HepG2 (cell line): ENCODE measurements around the gene EIF5. TPM values are rescaled to one million over a fixed set of nuclear protein-coding genes. Genes with fewer than 3 reads are reported as not detected.

Experiments used
- ATAC-seq: fragments of 200-7000 bp; cut with Tn5 transposase; 3 replicates; pipeline ENCODE4 v1.9.1; 2020; ENCODE audit warnings: mild to moderate bottlenecking, moderate library complexity
- BruUV-seq: library from RNA; stranded (reverse); fragments of 400-500 nt; replicated peaks from 2 replicates; lab custom pipeline; 2021; lab: Mats Ljungman, UMichigan
- CTCF ChIA-PET: fragments of 300-600 bp; formaldehyde crosslinking; extraction: SDS; loops from one replicate; lab custom pipeline; 2021; ENCODE audit warnings: low total read pairs, inconsistent platforms, low intra/inter-chr PET ratio; lab: Yijun Ruan, JAX
- POLR2A ChIA-PET: fragments of 350-600 bp; sonication (Branson Sonifier 250); formaldehyde crosslinking; loops from one replicate; lab custom pipeline; 2020; ENCODE audit warnings: antibody characterized with exemption, inconsistent platforms; lab: Yijun Ruan, JAX
- DNase-seq: peaks from one replicate; pipeline ENCODE4 v3.0.0-alpha.2; 2015; ENCODE audit warnings: low spot score
- FAIRE-seq: peaks from 3 replicates; lab custom pipeline; 2011; peaks lifted over from hg19 to GRCh38; lab: Jason Lieb, UNC
- H2AFZ ChIP-seq: one replicate; pipeline ENCODE4 v1.6.1; 2011; ENCODE audit warnings: low read length, inconsistent platforms
- H3K27ac ChIP-seq: fragments of 300-600 bp; 3 replicates; pipeline ENCODE4 v1.8.0; 2011; ENCODE audit warnings: mixed run types, mild to moderate bottlenecking, mixed read lengths, low read length, inconsistent platforms; ENCODE audit not compliant: insufficient read depth; ENCODE audit errors: extremely low read length
- H3K27me3 ChIP-seq, 2 experiments: fragments of 200-600 bp in 1 of 2; 2 replicates in 1 of 2; 3 replicates in 1 of 2; pipeline versions ENCODE4 v1.6.0 to v1.8.0; 2011; ENCODE audit warnings: low read length in 2 of 2, mild to moderate bottlenecking in 2 of 2, moderate library complexity in 2 of 2, inconsistent platforms in 1 of 2; ENCODE audit not compliant: insufficient read depth in 2 of 2, control insufficient read depth in 1 of 2
- H3K36me3 ChIP-seq, 2 experiments: fragments of 200-600 bp in 1 of 2; replicated peaks in 1 of 2; 2 replicates in 1 of 2; 3 replicates in 1 of 2; pipeline versions ENCODE4 v1.5.1 to v1.8.0; 2011; ENCODE audit warnings: low read length in 2 of 2, inconsistent platforms in 1 of 2; ENCODE audit not compliant: insufficient read depth in 2 of 2, control insufficient read depth in 1 of 2
- H3K4me1 ChIP-seq: 2 replicates; pipeline ENCODE4 v1.5.1; 2012; ENCODE audit warnings: low read length, inconsistent platforms; ENCODE audit not compliant: insufficient read depth
- H3K4me2 ChIP-seq: 2 replicates; pipeline ENCODE4 v1.6.0; 2011; ENCODE audit warnings: low read depth, low read length, inconsistent platforms
- H3K4me3 ChIP-seq, 3 experiments: fragments of 200-600 bp in 1 of 3; sonication (generic), shearing (Covaris generic) in 1 of 3; replicated peaks in 1 of 3; 2 replicates each; pipeline ENCODE4 v1.5.1; 2011 to 2016; ENCODE audit warnings: low read length in 3 of 3, inconsistent platforms in 2 of 3, low read depth in 2 of 3, mild to moderate bottlenecking in 2 of 3, control low read depth in 1 of 3, mixed read lengths in 1 of 3; ENCODE audit not compliant: insufficient read depth in 1 of 3
- H3K79me2 ChIP-seq: one replicate; pipeline ENCODE4 v1.6.1; 2011; ENCODE audit warnings: low read length, inconsistent platforms; ENCODE audit not compliant: insufficient read depth
- H3K9ac ChIP-seq: 2 replicates; pipeline ENCODE4 v1.6.0; 2011; ENCODE audit warnings: mild to moderate bottlenecking, low read depth, low read length, inconsistent platforms; ENCODE audit not compliant: insufficient read depth
- H3K9me3 ChIP-seq: 2 replicates; pipeline ENCODE4 v1.5.1; 2012; ENCODE audit warnings: mild to moderate bottlenecking, low read length
- H4K20me1 ChIP-seq: 2 replicates; pipeline ENCODE4 v1.6.0; 2011; ENCODE audit warnings: inconsistent platforms, mild to moderate bottlenecking, low read length, moderate library complexity; ENCODE audit not compliant: insufficient read depth
- ARNT2 ChIP-seq: sonication (generic); formaldehyde crosslinking; IDR thresholded peaks from 2 replicates; pipeline ENCODE4 v1.8.0; 2022; ENCODE audit warnings: mild to moderate bottlenecking, low read depth, missing genetic modification reagents, moderate library complexity
- EED ChIP-seq: sonication (generic); formaldehyde crosslinking; IDR thresholded peaks from 2 replicates; pipeline ENCODE4 v1.5.0; 2020; ENCODE audit warnings: mild to moderate bottlenecking, missing genetic modification reagents
- FOXA3 ChIP-seq: IDR thresholded peaks from 2 replicates; pipeline ENCODE4 v1.6.1; 2016; ENCODE audit warnings: missing genetic modification reagents, missing compliant biosample characterization
- HNRNPH1 ChIP-seq: fragments of 200-400 bp; formaldehyde crosslinking; optimal IDR thresholded peaks from 2 replicates; pipeline ENCODE3; 2017; ENCODE audit warnings: mild to moderate bottlenecking, low read depth, low read length
- KAT2B ChIP-seq: fragments of 150-350 bp; IDR thresholded peaks from 2 replicates; pipeline ENCODE4 v1.6.1; 2014; ENCODE audit warnings: low read depth, low read length, borderline replicate concordance
- KLF9 ChIP-seq: IDR thresholded peaks from 2 replicates; pipeline ENCODE4 v1.6.1; 2016; ENCODE audit warnings: low read depth
- RXRB ChIP-seq: IDR thresholded peaks from 2 replicates; pipeline ENCODE4 v1.6.1; 2016; ENCODE audit warnings: borderline replicate concordance, missing genetic modification reagents, missing compliant biosample characterization
- SRY ChIP-seq: sonication (generic); formaldehyde crosslinking; IDR thresholded peaks from 2 replicates; pipeline ENCODE4 v1.8.0; 2022; ENCODE audit warnings: mild to moderate bottlenecking, missing genetic modification reagents
- TFAP4 ChIP-seq: sonication (generic); IDR thresholded peaks from 2 replicates; pipeline ENCODE4 v1.6.1; 2016; ENCODE audit warnings: low read depth, borderline replicate concordance
- ZIK1 ChIP-seq: sonication (generic); formaldehyde crosslinking; IDR thresholded peaks from 2 replicates; pipeline ENCODE4 v1.5.0; 2020; ENCODE audit warnings: mild to moderate bottlenecking, low read depth, missing genetic modification reagents, borderline replicate concordance
- ZNF142 ChIP-seq: sonication (generic); formaldehyde crosslinking; IDR thresholded peaks from 2 replicates; pipeline ENCODE4 v1.4.0; 2020; ENCODE audit warnings: missing genetic modification reagents
- ZNF891 ChIP-seq: sonication (generic); formaldehyde crosslinking; IDR thresholded peaks from 2 replicates; pipeline ENCODE4 v1.5.0; 2020; ENCODE audit warnings: mild to moderate bottlenecking, missing genetic modification reagents
- ZSCAN21 ChIP-seq: sonication (generic); formaldehyde crosslinking; IDR thresholded peaks from 2 replicates; pipeline ENCODE4 v1.8.0; 2022; ENCODE audit warnings: mild to moderate bottlenecking, missing genetic modification reagents, moderate library complexity, borderline replicate concordance
- WGBS: methylation state at CpG from one replicate; pipeline ENCODE4 v1.1.6; 2017; ENCODE audit warnings: low lambda C conversion rate; 5-methylcytosine and 5-hydroxymethylcytosine counted together
- in situ Hi-C: cut with HindIII; loops from 2 replicates; pipeline ENCODE4 v1.10.0; 2017; ENCODE audit warnings: low pct_unique_long_range_greater_than_20kb; ENCODE audit not compliant: extremely low pct_ligation_motif_present
- intact Hi-C: fragments of 100-400 bp; cut with micrococcal nuclease; formaldehyde crosslinking; loops from one replicate; pipeline ENCODE4 v1.10.0; 2022; ENCODE audit not compliant: unreplicated experiment
- polyA plus RNA-seq, 8 experiments: library from polyadenylated mRNA; depleted of rRNA in 3 of 8; stranded (reverse) in 7 of 8; unstranded in 1 of 8; fragments of >200 nt; fragmentation: Illumina TruSeq in 4 of 8; extraction: Trizol in 4 of 8; gene quantifications; 2 replicates each; pipeline versions ENCODE4 v1.2.1 to v1.2.3, GENCODE V29; 2011 to 2016; ENCODE audit warnings: low read depth in 4 of 8, missing spikeins in 1 of 8, mixed read lengths in 1 of 8; ENCODE audit not compliant: insufficient read depth in 1 of 8
- total RNA-seq, 5 experiments: library from RNA; depleted of rRNA; stranded (reverse); fragments of >200 nt; fragmentation: Illumina TruSeq; extraction: Trizol; gene quantifications; 2 replicates each; pipeline ENCODE4 v1.2.3, GENCODE V29; 2016; ENCODE audit warnings: low read depth in 1 of 5
- TF ChIP-seq, protein P1 (sequence below): sonication (generic); formaldehyde crosslinking; IDR thresholded peaks from 2 replicates; pipeline ENCODE4 v1.5.0; 2020; ENCODE audit warnings: missing genetic modification reagents, mild to moderate bottlenecking, borderline replicate concordance
- TF ChIP-seq, protein P2 (sequence below): sonication (generic); formaldehyde crosslinking; IDR thresholded peaks from 2 replicates; pipeline ENCODE4 v1.5.0; 2020; ENCODE audit warnings: mild to moderate bottlenecking, missing genetic modification reagents

EIF5 gene
- total and polyA plus RNA-seq, 2 of the 13 experiments (the other 11 are each of a cell fraction or from before 2014, with no cell fraction given) = 189 to 281 TPM

DNA sequence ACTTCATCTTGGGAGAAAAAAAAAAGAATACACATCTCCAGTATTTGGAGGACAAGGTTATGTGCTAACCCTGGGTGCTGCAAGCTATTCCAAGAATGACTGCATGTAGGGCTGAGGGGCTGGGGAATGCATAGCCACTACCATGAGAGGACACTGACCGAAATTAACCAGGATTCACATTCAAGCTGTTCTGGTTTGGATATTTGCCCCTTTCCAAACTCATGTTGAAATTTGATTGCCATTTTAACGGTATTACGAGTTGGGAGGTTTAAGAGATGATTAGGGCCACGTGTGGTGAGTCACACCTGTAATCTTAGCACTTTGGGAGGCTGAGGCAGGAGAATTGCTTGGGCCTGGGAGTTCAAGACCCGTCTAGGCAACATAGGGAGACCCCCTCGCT, 32.7 kb downstream of the EIF5 start:
- ChIA-PET CTCF (no interaction called here), POLR2A (interaction anchor here (0.8 kb wide), 1 partner anchor 19 kb away, joined by 3 read pairs; no protein-coding TSS in a partner anchor)
- no peak for ATAC-seq
- Histone ChIP-seq H3K79me2 (no peaks in the 10 kb centered on the region), H3K4me1 (peaks cover 7% of the 10 kb centered on the region), H2AFZ (no peak overlapping the region), H4K20me1 (no peaks in the 10 kb centered on the region), H3K27me3 (no peaks in the 10 kb centered on the region), H3K9ac (no peak overlapping the region), H3K9me3 (peaks cover 9% of the 10 kb centered on the region), H3K4me3 (no peak overlapping the region), H3K27ac (no peak overlapping the region), H3K4me2 (no peak overlapping the region), H3K36me3 (no peaks in the 10 kb centered on the region)
- DNase-seq = no peak
- 21% methylated on average over 6 of the region's 6 CpGs for WGBS
- no peak for FAIRE-seq
- intact Hi-C loops (no loop called here), in situ Hi-C loops (no loop called here)
- BruUV-seq = no TSS peak
- TF ChIP-seq KAT2B = no peak
- TF ChIP-seq ZNF142 = no peak
- TF ChIP-seq ZIK1 (CRISPR knock-in tag) = no peak
- TF ChIP-seq SRY (CRISPR knock-in tag) = no peak
- no peak for TF ChIP-seq ZSCAN21 (CRISPR knock-in tag)
- TF ChIP-seq KLF9 (CRISPR knock-in tag) = no peak
- TF ChIP-seq, protein P1, sequence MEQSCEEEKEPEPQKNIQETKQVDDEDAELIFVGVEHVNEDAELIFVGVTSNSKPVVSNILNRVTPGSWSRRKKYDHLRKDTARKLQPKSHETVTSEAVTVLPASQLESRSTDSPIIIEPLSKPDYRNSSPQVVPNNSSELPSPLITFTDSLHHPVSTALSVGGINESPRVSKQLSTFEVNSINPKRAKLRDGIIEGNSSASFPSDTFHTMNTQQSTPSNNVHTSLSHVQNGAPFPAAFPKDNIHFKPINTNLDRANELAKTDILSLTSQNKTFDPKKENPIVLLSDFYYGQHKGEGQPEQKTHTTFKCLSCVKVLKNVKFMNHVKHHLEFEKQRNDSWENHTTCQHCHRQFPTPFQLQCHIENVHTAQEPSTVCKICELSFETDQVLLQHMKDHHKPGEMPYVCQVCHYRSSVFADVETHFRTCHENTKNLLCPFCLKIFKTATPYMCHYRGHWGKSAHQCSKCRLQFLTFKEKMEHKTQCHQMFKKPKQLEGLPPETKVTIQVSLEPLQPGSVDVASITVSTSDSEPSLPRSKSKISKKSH = no peak
- no peak for TF ChIP-seq HNRNPH1
- TF ChIP-seq RXRB (CRISPR knock-in tag) = no peak
- TF ChIP-seq EED (CRISPR knock-in tag) = no peak
- TF ChIP-seq ARNT2 (CRISPR knock-in tag) = no peak
- TF ChIP-seq, protein P2, sequence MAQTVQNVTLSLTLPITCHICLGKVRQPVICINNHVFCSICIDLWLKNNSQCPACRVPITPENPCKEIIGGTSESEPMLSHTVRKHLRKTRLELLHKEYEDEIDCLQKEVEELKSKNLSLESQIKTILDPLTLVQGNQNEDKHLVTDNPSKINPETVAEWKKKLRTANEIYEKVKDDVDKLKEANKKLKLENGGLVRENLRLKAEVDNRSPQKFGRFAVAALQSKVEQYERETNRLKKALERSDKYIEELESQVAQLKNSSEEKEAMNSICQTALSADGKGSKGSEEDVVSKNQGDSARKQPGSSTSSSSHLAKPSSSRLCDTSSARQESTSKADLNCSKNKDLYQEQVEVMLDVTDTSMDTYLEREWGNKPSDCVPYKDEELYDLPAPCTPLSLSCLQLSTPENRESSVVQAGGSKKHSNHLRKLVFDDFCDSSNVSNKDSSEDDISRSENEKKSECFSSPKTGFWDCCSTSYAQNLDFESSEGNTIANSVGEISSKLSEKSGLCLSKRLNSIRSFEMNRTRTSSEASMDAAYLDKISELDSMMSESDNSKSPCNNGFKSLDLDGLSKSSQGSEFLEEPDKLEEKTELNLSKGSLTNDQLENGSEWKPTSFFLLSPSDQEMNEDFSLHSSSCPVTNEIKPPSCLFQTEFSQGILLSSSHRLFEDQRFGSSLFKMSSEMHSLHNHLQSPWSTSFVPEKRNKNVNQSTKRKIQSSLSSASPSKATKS (CRISPR knock-in tag) = no peak
- no peak for TF ChIP-seq FOXA3 (CRISPR knock-in tag)
- no peak for TF ChIP-seq ZNF891 (CRISPR knock-in tag)
- TF ChIP-seq TFAP4 = no peak
